ENCODE results near the gene CDK5RAP2. TPM values are rescaled to one million over a fixed set of nuclear protein-coding genes. Genes with fewer than 3 reads are reported as not detected.
A peak's percentile ranks its signal among the peaks of the same experiment; 100 is the strongest.

CDK5RAP2 gene
- total and polyA plus RNA-seq, 2 experiments from 2014 or later = 52.6 to 77.0 TPM

DNA sequence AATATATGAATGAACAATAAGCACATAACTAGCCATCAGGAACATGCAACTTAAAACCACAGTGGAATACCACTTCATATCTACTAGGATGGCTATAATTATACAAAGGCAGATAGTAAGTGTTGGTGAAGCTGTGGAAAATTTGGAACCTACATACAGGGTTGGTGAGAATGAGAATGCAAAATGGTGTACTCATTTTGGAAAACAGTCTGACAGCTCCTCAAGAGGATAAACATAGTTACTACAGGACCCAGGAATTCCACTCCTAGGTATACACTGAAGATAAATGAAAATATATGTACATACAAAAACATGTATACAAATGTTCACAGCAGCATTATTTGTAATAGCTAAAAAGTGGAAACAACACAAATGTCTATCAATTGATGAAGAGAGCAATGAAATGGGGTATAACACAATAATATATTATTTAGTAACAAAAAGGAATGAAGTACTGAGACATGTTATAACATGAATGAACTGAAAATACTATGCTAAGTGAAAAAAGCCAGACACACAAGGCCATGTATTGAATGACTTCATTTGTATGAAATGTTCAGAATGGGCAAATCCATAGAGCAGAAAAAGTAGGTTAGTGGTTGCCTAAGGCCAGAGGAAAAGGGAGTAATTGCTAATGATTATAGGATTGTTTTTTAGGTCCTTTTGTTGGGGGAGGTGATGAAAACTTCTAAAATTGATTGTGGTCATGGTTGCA, 31.2 kb upstream of the CDK5RAP2 start:
- H3K9ac ChIP-seq = no peak overlapping the region
- in situ Hi-C loops (cut with MboI) = no loop called here

DNA sequence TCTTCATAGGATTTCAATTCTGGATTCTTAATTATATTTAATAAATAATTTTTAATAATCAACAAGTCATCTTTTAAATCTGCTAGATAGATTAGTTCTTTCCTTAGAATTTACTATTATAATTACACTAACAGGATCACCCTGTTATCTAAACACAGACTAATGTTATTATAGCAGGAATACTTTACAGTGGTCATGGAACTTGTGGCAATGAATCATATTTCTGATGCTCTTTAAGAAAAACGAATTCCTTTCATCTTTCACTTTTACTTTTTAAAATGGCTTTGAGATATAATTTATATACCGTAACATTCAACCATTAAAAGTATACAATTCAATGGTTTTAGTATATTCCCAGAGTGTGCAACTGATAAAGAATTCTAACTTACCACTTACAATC, 29.7 kb upstream of the CDK5RAP2 start:
- H3K9me2 ChIP-seq (ENCODE audit: insufficient read depth) = no peaks in the 10 kb centered on the region
- H3K27ac ChIP-seq = no peak overlapping the region
- no peak for TF ChIP-seq EZH2phosphoT487 (IDR thresholded peaks at IDR 0.05; ENCODE audit: insufficient read depth, low read depth)
- H3K4me3 ChIP-seq = no peak overlapping the region
- no peaks in the 10 kb centered on the region for H3F3A ChIP-seq (ENCODE audit: insufficient read depth)
- H3K36me3 ChIP-seq (ENCODE audit: low read depth) = no peaks in the 10 kb centered on the region
- 92 to 95% methylated on average over 2 of the region's 2 CpGs for WGBS, 2 experiments (ENCODE audit: low coverage in 1 of 2, low lambda C conversion rate in 2 of 2, missing lambda C conversion rate in 2 of 2)
- no peaks in the 10 kb centered on the region for H4K20me1 ChIP-seq (ENCODE audit: insufficient read depth)
- in situ Hi-C loops (cut with MboI) = no loop called here
- H3K27me3 ChIP-seq (replicated peaks; ENCODE audit: insufficient read depth) = no peaks in the 10 kb centered on the region
- H3K9me3 ChIP-seq (ENCODE audit: low read depth) = no peaks in the 10 kb centered on the region
- no peak for DNase-seq
- H3K9ac ChIP-seq = no peak overlapping the region
- H3K4me1 ChIP-seq (ENCODE audit: insufficient read depth) = peaks cover 9% of the 10 kb centered on the region; the same call in 1 of the 2 replicates
- H2AFZ ChIP-seq = no peak overlapping the region
- H3K4me2 ChIP-seq (ENCODE audit: unreplicated experiment) = no peak overlapping the region
- H3K79me2 ChIP-seq (ENCODE audit: insufficient read depth) = no peaks in the 10 kb centered on the region

More for the DNA sequence above, 31.2 kb upstream of the CDK5RAP2 start:
- H3F3A ChIP-seq (ENCODE audit: insufficient read depth) = no peaks in the 10 kb centered on the region
- no peak overlapping the region for H3K4me3 ChIP-seq
- TF ChIP-seq EZH2phosphoT487 (IDR thresholded peaks at IDR 0.05; ENCODE audit: insufficient read depth, low read depth) = no peak
- no peak for TF ChIP-seq EZH2 (IDR thresholded peaks at IDR 0.05; ENCODE audit: insufficient read depth, poor library complexity, severe bottlenecking)
- H3K9me2 ChIP-seq (ENCODE audit: insufficient read depth) = no peaks in the 10 kb centered on the region
- no peak overlapping the region for H3K4me2 ChIP-seq (ENCODE audit: unreplicated experiment)
- no peaks in the 10 kb centered on the region for H3K27me3 ChIP-seq (replicated peaks; ENCODE audit: insufficient read depth)
- no peaks in the 10 kb centered on the region for H4K20me1 ChIP-seq (ENCODE audit: insufficient read depth)
- DNase-seq = peak; percentile 20
- H3K79me2 ChIP-seq (ENCODE audit: insufficient read depth) = no peaks in the 10 kb centered on the region
- H3K9me3 ChIP-seq (ENCODE audit: low read depth) = no peaks in the 10 kb centered on the region
- H3K4me1 ChIP-seq (ENCODE audit: insufficient read depth) = peaks cover 9% of the 10 kb centered on the region; the same call in 1 of the 2 replicates
- no peak overlapping the region for H2AFZ ChIP-seq
- no peaks in the 10 kb centered on the region for H3K36me3 ChIP-seq (ENCODE audit: low read depth)
- H3K27ac ChIP-seq = no peak overlapping the region

DNA sequence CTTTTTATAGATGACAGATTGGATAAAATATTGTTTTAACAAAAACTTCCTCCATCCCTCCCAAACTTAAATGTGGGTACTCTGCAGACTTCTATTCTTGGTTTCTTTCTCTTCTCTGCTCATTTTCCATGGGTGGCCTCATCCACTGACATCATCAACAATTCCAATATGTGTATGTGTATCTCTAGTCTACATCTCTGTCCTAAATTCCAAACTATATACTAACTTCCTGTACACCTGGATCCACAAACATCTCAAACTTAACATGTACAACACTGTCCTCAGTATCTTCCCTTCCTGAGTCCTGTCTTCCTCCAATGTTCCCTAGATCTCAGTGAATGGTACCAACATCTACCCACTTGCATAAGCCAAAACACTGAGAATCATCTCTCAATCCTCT, 28.5 kb upstream of the CDK5RAP2 start:
- H3K4me1 ChIP-seq (ENCODE audit: insufficient read depth) = peaks cover 9% of the 10 kb centered on the region; the same call in 1 of the 2 replicates
- 0 out of 2 replicates have a peak overlapping the region, but pooled peaks have one; percentile 5 for H2AFZ ChIP-seq
- in situ Hi-C loops (cut with MboI) = no loop called here
- TF ChIP-seq EZH2 (IDR thresholded peaks at IDR 0.05; ENCODE audit: insufficient read depth, poor library complexity, severe bottlenecking) (no peak), EZH2phosphoT487 (IDR thresholded peaks at IDR 0.05; ENCODE audit: insufficient read depth, low read depth) (no peak)
- no peak overlapping the region for H3K4me2 ChIP-seq (ENCODE audit: unreplicated experiment)
- H3K9me2 ChIP-seq (ENCODE audit: insufficient read depth) = no peaks in the 10 kb centered on the region
- no peaks in the 10 kb centered on the region for H3K27me3 ChIP-seq (replicated peaks; ENCODE audit: insufficient read depth)
- peak; percentile 25 for DNase-seq
- no peaks in the 10 kb centered on the region for H3F3A ChIP-seq (ENCODE audit: insufficient read depth)
- H3K9me3 ChIP-seq (ENCODE audit: low read depth) = no peaks in the 10 kb centered on the region
- H3K9ac ChIP-seq = no peak overlapping the region
- no peak overlapping the region for H3K4me3 ChIP-seq
- H3K79me2 ChIP-seq (ENCODE audit: insufficient read depth) = no peaks in the 10 kb centered on the region
- H3K36me3 ChIP-seq (ENCODE audit: low read depth) = no peaks in the 10 kb centered on the region
- no peak overlapping the region for H3K27ac ChIP-seq
- H4K20me1 ChIP-seq (ENCODE audit: insufficient read depth) = no peaks in the 10 kb centered on the region

DNA sequence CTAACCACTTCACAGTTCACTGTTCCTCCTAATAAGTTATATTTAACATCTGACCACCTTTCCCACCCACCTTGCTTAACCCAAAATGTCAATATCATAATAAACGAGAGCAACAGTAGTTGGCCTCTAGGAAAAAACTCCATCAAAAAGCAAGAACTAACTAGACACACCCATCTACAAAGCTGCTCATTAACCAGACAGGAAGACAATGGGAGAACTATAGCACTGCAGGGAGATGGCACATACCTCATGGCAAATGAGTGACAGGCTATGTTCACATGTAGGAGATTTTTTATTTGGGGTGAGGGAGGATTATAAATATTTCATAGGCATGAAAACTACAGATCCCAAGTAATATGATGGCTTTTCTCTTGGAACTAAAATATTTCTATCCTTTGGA, 23.6 kb upstream of the CDK5RAP2 start:
- Histone ChIP-seq H2AFZ (no peak overlapping the region), H3K4me3 (no peak overlapping the region), H3F3A (ENCODE audit: insufficient read depth) (no peaks in the 10 kb centered on the region), H3K36me3 (ENCODE audit: low read depth) (no peaks in the 10 kb centered on the region), H3K9ac (no peak overlapping the region), H3K27ac (no peak overlapping the region), H4K20me1 (ENCODE audit: insufficient read depth) (no peaks in the 10 kb centered on the region), H3K4me2 (ENCODE audit: unreplicated experiment) (no peak overlapping the region), H3K9me3 (ENCODE audit: low read depth) (no peaks in the 10 kb centered on the region), H3K9me2 (ENCODE audit: insufficient read depth) (no peaks in the 10 kb centered on the region), H3K27me3 (replicated peaks; ENCODE audit: insufficient read depth) (no peaks in the 10 kb centered on the region), H3K4me1 (ENCODE audit: insufficient read depth) (peaks cover 7% of the 10 kb centered on the region; the same call in 1 of the 2 replicates), H3K79me2 (ENCODE audit: insufficient read depth) (no peaks in the 10 kb centered on the region)
- no peak for DNase-seq
- in situ Hi-C loops (cut with MboI) = no loop called here
- 91 to 100% methylated on average over 1 of the region's 1 CpG for WGBS, 2 experiments (ENCODE audit: low coverage in 1 of 2, low lambda C conversion rate in 2 of 2, missing lambda C conversion rate in 2 of 2)
- TF ChIP-seq EZH2phosphoT487 (IDR thresholded peaks at IDR 0.05; ENCODE audit: insufficient read depth, low read depth) (no peak), EZH2 (IDR thresholded peaks at IDR 0.05; ENCODE audit: insufficient read depth, poor library complexity, severe bottlenecking) (no peak)

DNA sequence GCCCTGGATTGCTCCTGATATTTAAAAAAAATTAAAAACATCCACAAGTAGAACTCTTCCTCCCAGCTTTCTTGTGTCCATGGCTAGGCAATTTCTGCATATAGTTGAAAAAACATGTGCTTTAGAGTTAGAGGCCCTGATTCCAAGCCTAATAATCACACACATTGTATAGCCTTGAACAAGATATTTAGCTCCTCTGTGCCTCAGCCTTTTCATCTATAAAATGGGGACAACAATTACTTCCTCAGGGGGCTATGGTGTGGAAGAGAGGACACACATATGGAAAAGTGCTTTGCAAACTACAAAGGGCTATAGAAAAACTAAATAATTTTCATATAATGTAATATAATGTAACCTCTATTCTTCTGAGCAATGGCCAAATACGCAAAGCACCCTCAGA, 23.0 kb upstream of the CDK5RAP2 start:
- 0 out of 2 replicates have a peak, but pooled peaks cover 2% of the 10 kb centered on the region for H3K4me1 ChIP-seq (ENCODE audit: insufficient read depth)
- no peaks in the 10 kb centered on the region for H3K9me2 ChIP-seq (ENCODE audit: insufficient read depth)
- no peak overlapping the region for H2AFZ ChIP-seq
- H3F3A ChIP-seq (ENCODE audit: insufficient read depth) = no peaks in the 10 kb centered on the region
- TF ChIP-seq EZH2phosphoT487 (IDR thresholded peaks at IDR 0.05; ENCODE audit: insufficient read depth, low read depth) (no peak), EZH2 (IDR thresholded peaks at IDR 0.05; ENCODE audit: insufficient read depth, poor library complexity, severe bottlenecking) (no peak)
- H3K36me3 ChIP-seq (ENCODE audit: low read depth) = no peaks in the 10 kb centered on the region
- H3K4me3 ChIP-seq = no peak overlapping the region
- no peak overlapping the region for H3K4me2 ChIP-seq (ENCODE audit: unreplicated experiment)
- H3K9ac ChIP-seq = no peak overlapping the region
- no peaks in the 10 kb centered on the region for H3K79me2 ChIP-seq (ENCODE audit: insufficient read depth)
- H3K9me3 ChIP-seq (ENCODE audit: low read depth) = no peaks in the 10 kb centered on the region
- WGBS, 2 experiments (ENCODE audit: low coverage in 1 of 2, low lambda C conversion rate in 2 of 2, missing lambda C conversion rate in 2 of 2) = 100% methylated on average over 1 of the region's 1 CpG
- in situ Hi-C loops (cut with MboI) = no loop called here
- DNase-seq = no peak
- no peak overlapping the region for H3K27ac ChIP-seq
- H4K20me1 ChIP-seq (ENCODE audit: insufficient read depth) = no peaks in the 10 kb centered on the region
- H3K27me3 ChIP-seq (replicated peaks; ENCODE audit: insufficient read depth) = no peaks in the 10 kb centered on the region
